Measurements from ENCODE around the gene HOXA13.

Gene HOXA13

GRCh38 chr7:27220440-27220955 is 20.6 kb upstream of the HOXA13 start:
- DNase-seq (ENCODE audit: insufficient read length, low spot score) (no peak), FAIRE-seq (no peak)
- TF ChIP-seq POLR2A (IDR thresholded peaks at IDR 0.05; ENCODE audit: low read depth, low read length) = no peak

GRCh38 chr7:27219821-27220220 is 19.9 kb upstream of the HOXA13 start:
- FAIRE-seq (no peak), DNase-seq (ENCODE audit: insufficient read length, low spot score) (no peak)
- TF ChIP-seq POLR2A (IDR thresholded peaks at IDR 0.05; ENCODE audit: low read depth, low read length) = no peak

- TF ChIP-seq POLR2A (IDR thresholded peaks at IDR 0.05; ENCODE audit: low read depth, low read length) = no peak
- FAIRE-seq = no peak
- DNase-seq (ENCODE audit: insufficient read length, low spot score) = no peak
Observed at GRCh38 chr7:27217951-27218350, 18.1 kb upstream of the HOXA13 start.

- no peak for TF ChIP-seq POLR2A (IDR thresholded peaks at IDR 0.05; ENCODE audit: low read depth, low read length)
- no peak for DNase-seq (ENCODE audit: insufficient read length, low spot score)
- FAIRE-seq = no peak
Observed at GRCh38 chr7:27215356-27215755, 15.5 kb upstream of the HOXA13 start.

- no peak for TF ChIP-seq POLR2A (IDR thresholded peaks at IDR 0.05; ENCODE audit: low read depth, low read length)
- no peak for DNase-seq (ENCODE audit: insufficient read length, low spot score)
- FAIRE-seq = no peak
Observed at GRCh38 chr7:27214239-27214950, 14.5 kb upstream of the HOXA13 start.

- DNase-seq (ENCODE audit: insufficient read length, low spot score) (no peak), FAIRE-seq (no peak)
- TF ChIP-seq POLR2A (IDR thresholded peaks at IDR 0.05; ENCODE audit: low read depth, low read length) = no peak
Observed at GRCh38 chr7:27213433-27214238, 13.7 kb upstream of the HOXA13 start.

- FAIRE-seq = no peak
- no peak for TF ChIP-seq POLR2A (IDR thresholded peaks at IDR 0.05; ENCODE audit: low read depth, low read length)
- DNase-seq (ENCODE audit: insufficient read length, low spot score) = no peak
Observed at GRCh38 chr7:27212497-27213432, 12.9 kb upstream of the HOXA13 start.

- no peak for FAIRE-seq
- DNase-seq (ENCODE audit: insufficient read length, low spot score) = no peak
Observed at GRCh38 chr7:27211764-27212204, 11.9 kb upstream of the HOXA13 start.

GRCh38 chr7:27211084-27211446 is 11.2 kb upstream of the HOXA13 start:
- no peak for TF ChIP-seq POLR2A (IDR thresholded peaks at IDR 0.05; ENCODE audit: low read depth, low read length)
- FAIRE-seq (no peak), DNase-seq (ENCODE audit: insufficient read length, low spot score) (no peak)

More at GRCh38 chr7:27211764-27212204, 11.9 kb upstream of the HOXA13 start:
- TF ChIP-seq POLR2A (IDR thresholded peaks at IDR 0.05; ENCODE audit: low read depth, low read length) = no peak

- TF ChIP-seq POLR2A (IDR thresholded peaks at IDR 0.05; ENCODE audit: low read depth, low read length) = no peak
- FAIRE-seq (no peak), DNase-seq (ENCODE audit: insufficient read length, low spot score) (no peak)
Observed at GRCh38 chr7:27210441-27211083, 10.7 kb upstream of the HOXA13 start.

GRCh38 chr7:27209933-27210440 is 10.1 kb upstream of the HOXA13 start:
- FAIRE-seq (no peak), DNase-seq (ENCODE audit: insufficient read length, low spot score) (no peak)
- no peak for TF ChIP-seq POLR2A (IDR thresholded peaks at IDR 0.05; ENCODE audit: low read depth, low read length)

- no peak for DNase-seq (ENCODE audit: insufficient read length, low spot score)
- no peak for TF ChIP-seq POLR2A (IDR thresholded peaks at IDR 0.05; ENCODE audit: low read depth, low read length)
- no peak for FAIRE-seq
Observed at GRCh38 chr7:27208998-27209397, 9.1 kb upstream of the HOXA13 start.
